IMR-90 (cell line): ENCODE measurements around the gene ARHGAP32. TPM values are rescaled to one million over a fixed set of nuclear protein-coding genes. Genes with fewer than 3 reads are reported as not detected.

Experiments used
- ATAC-seq: fragments of 200-7000 bp; cut with Tn5 transposase; 2 replicates; pipeline ENCODE4 v1.9.1; 2020; ENCODE audit warnings: low read depth, mild to moderate bottlenecking, moderate library complexity
- BruUV-seq: library from RNA; stranded (reverse); fragments of 400-500 nt; replicated peaks from 2 replicates; lab custom pipeline; 2021; lab: Mats Ljungman, UMichigan
- CTCF ChIA-PET: fragments of 300-600 bp; formaldehyde crosslinking; extraction: SDS; loops from one replicate; lab custom pipeline; 2021; ENCODE audit warnings: antibody characterized with exemption; lab: Yijun Ruan, JAX
- POLR2A ChIA-PET: fragments of 300-600 bp; sonication (Branson Sonifier 250); formaldehyde crosslinking; loops from one replicate; lab custom pipeline; 2022; ENCODE audit warnings: antibody characterized with exemption; ENCODE audit not compliant: unreplicated experiment; lab: Charles Lee
- DNase-seq: peaks from one replicate; pipeline ENCODE4 v3.0.0; 2013
- H2AFZ ChIP-seq: replicated peaks from 2 replicates; pipeline ENCODE3; 2013; ENCODE audit warnings: low read length, mild to moderate bottlenecking; ENCODE audit not compliant: poor library complexity
- H2AK5ac ChIP-seq: 2 replicates; pipeline ENCODE4 v1.6.1; 2013; ENCODE audit warnings: low read depth, low read length, inconsistent platforms
- H2AK9ac ChIP-seq: replicated peaks from 2 replicates; pipeline ENCODE3; 2013; ENCODE audit warnings: mild to moderate bottlenecking, low read depth, low read length, moderate library complexity; ENCODE audit not compliant: poor library complexity
- H2BK120ac ChIP-seq: 2 replicates; pipeline ENCODE4 v1.6.1; 2013; ENCODE audit warnings: low read depth, low read length, inconsistent platforms
- H2BK15ac ChIP-seq: 3 replicates; pipeline ENCODE4 v1.6.1; 2013; ENCODE audit warnings: low read depth, low read length, inconsistent platforms
- H2BK20ac ChIP-seq: 2 replicates; pipeline ENCODE4 v1.6.1; 2013; ENCODE audit warnings: low read depth, mild to moderate bottlenecking, inconsistent platforms, low read length, moderate library complexity
- H2BK5ac ChIP-seq: 2 replicates; pipeline ENCODE4 v1.6.1; 2013; ENCODE audit warnings: mild to moderate bottlenecking, low read depth, low read length, inconsistent platforms; ENCODE audit not compliant: poor library complexity, severe bottlenecking
- H3K14ac ChIP-seq: replicated peaks from 2 replicates; pipeline ENCODE4 v1.6.1; 2013; ENCODE audit warnings: low read depth, low read length, inconsistent platforms
- H3K18ac ChIP-seq: 2 replicates; pipeline ENCODE4 v1.6.1; 2013; ENCODE audit warnings: low read depth, low read length, control low read depth
- H3K23ac ChIP-seq: 2 replicates; pipeline ENCODE4 v1.6.1; 2013; ENCODE audit warnings: low read depth, low read length, inconsistent platforms
- H3K27ac ChIP-seq: 2 replicates; pipeline ENCODE4 v1.5.1; 2013; ENCODE audit warnings: mild to moderate bottlenecking, control low read depth, low read length; ENCODE audit not compliant: insufficient read depth
- H3K27me3 ChIP-seq: 2 replicates; pipeline ENCODE4 v1.6.1; 2013; ENCODE audit warnings: low read length; ENCODE audit not compliant: control insufficient read depth, insufficient read depth
- H3K36me3 ChIP-seq: 2 replicates; pipeline ENCODE4 v1.6.1; 2013; ENCODE audit warnings: low read length, mixed read lengths; ENCODE audit not compliant: control insufficient read depth, insufficient read depth
- H3K4ac ChIP-seq: 2 replicates; pipeline ENCODE4 v1.6.1; 2013; ENCODE audit warnings: low read depth, low read length, inconsistent platforms
- H3K4me1 ChIP-seq: 2 replicates; pipeline ENCODE4 v1.6.1; 2013; ENCODE audit warnings: low read length, mixed read lengths; ENCODE audit not compliant: control insufficient read depth, insufficient read depth
- H3K4me2 ChIP-seq: 2 replicates; pipeline ENCODE4 v1.6.1; 2013; ENCODE audit warnings: low read depth, mild to moderate bottlenecking, control low read depth, low read length, moderate library complexity
- H3K4me3 ChIP-seq: 2 replicates; pipeline ENCODE4 v1.5.1; 2013; ENCODE audit warnings: low read depth, mild to moderate bottlenecking, control low read depth, low read length, moderate library complexity; ENCODE audit not compliant: insufficient read depth
- H3K56ac ChIP-seq: 2 replicates; pipeline ENCODE4 v1.6.1; 2013; ENCODE audit warnings: low read length, inconsistent platforms; ENCODE audit not compliant: insufficient read depth; ENCODE audit errors: extremely low read depth
- H3K79me1 ChIP-seq, 2 experiments: 2 replicates each; pipeline ENCODE4 v1.6.1; 2013; ENCODE audit warnings: low read length in 2 of 2, inconsistent platforms in 1 of 2, low read depth in 1 of 2
- H3K9ac ChIP-seq: 2 replicates; pipeline ENCODE4 v1.6.1; 2013; ENCODE audit warnings: low read depth, low read length, control low read depth
- H3K9me1 ChIP-seq: 2 replicates; pipeline ENCODE4 v1.6.1; 2013; ENCODE audit warnings: low read length, inconsistent platforms; ENCODE audit not compliant: insufficient read depth
- H3K9me3 ChIP-seq: 2 replicates; pipeline ENCODE4 v1.6.1; 2013; ENCODE audit warnings: low read length; ENCODE audit not compliant: control insufficient read depth, insufficient read depth
- H4K20me1 ChIP-seq: 2 replicates; pipeline ENCODE4 v1.6.1; 2013; ENCODE audit warnings: low read length, inconsistent platforms; ENCODE audit not compliant: insufficient read depth
- H4K5ac ChIP-seq: 2 replicates; pipeline ENCODE4 v1.6.1; 2013; ENCODE audit warnings: mild to moderate bottlenecking, low read depth, low read length, control low read depth
- H4K8ac ChIP-seq, 2 experiments: 2 replicates each; pipeline ENCODE4 v1.6.1; 2013; ENCODE audit warnings: low read depth in 2 of 2, low read length in 2 of 2, control low read depth in 1 of 2, inconsistent platforms in 1 of 2
- H4K91ac ChIP-seq: 2 replicates; pipeline ENCODE4 v1.6.1; 2013; ENCODE audit warnings: low read depth, low read length, inconsistent platforms; ENCODE audit not compliant: insufficient read depth
- CEBPB ChIP-seq: IDR thresholded peaks from 2 replicates; pipeline ENCODE4 v1.6.1; 2012; ENCODE audit warnings: low read depth, low read length, improper control_type of control experiment
- RAD21 ChIP-seq: IDR thresholded peaks from 2 replicates; pipeline ENCODE4 v1.6.1; 2012; ENCODE audit warnings: low read length, improper control_type of control experiment
- WGBS, 2 experiments: methylation state at CpG; one replicate each; pipeline versions ENCODE4 v1.1.5 to v1.1.7; 2013; ENCODE audit warnings: missing lambda C conversion rate in 2 of 2; ENCODE audit not compliant: insufficient read length in 1 of 2; ENCODE audit errors: extremely low coverage in 2 of 2; 5-methylcytosine and 5-hydroxymethylcytosine counted together
- dilution Hi-C: fragments of 300-500 bp; cut with HindIII; formaldehyde crosslinking; loops from one replicate; pipeline ENCODE4 v1.14.3; 2018; ENCODE audit warnings: low sequenced_read_pairs; ENCODE audit not compliant: unreplicated experiment
- in situ Hi-C: fragments of 300-500 bp; cut with MboI; formaldehyde crosslinking; loops from 3 replicates; pipeline ENCODE4 v1.14.3; 2019; ENCODE audit warnings: low sequenced_read_pairs, inconsistent platforms, mixed read lengths
- intact Hi-C: fragments of 100-400 bp; cut with micrococcal nuclease; formaldehyde crosslinking; loops from 2 replicates; pipeline ENCODE4 v1.10.0; 2022
- polyA plus RNA-seq, 3 experiments: library from polyadenylated mRNA; depleted of rRNA; stranded (reverse); fragments of >200 nt; gene quantifications; 2 replicates each; pipeline ENCODE4 v1.2.3, GENCODE V29; 2012; ENCODE audit warnings: low replicate concordance in 1 of 3
- total RNA-seq: library from RNA; depleted of rRNA; stranded (reverse); fragments of >200 nt; gene quantifications from 2 replicates; pipeline ENCODE4 v1.2.3, GENCODE V29; 2012

ARHGAP32 gene
- total and polyA plus RNA-seq, 2 of the 4 experiments (the other 2 are of a cell fraction) = 4.1 to 8.4 TPM

GRCh38 chr11:129093283-129093682 lies 98.8 kb downstream of the ARHGAP32 start:
- Histone ChIP-seq H2AK5ac (no peak overlapping the region), H4K91ac (no peak overlapping the region), H3K23ac (no peak overlapping the region), H2AK9ac (no peak overlapping the region), H3K18ac (no peak overlapping the region), H3K56ac (no peak overlapping the region), H3K9me1 (peaks cover 3% of the 10 kb centered on the region; the same call in 1 of the 2 replicates), H3K4ac (no peak overlapping the region), H3K27me3 (no peaks in the 10 kb centered on the region), H3K9ac (no peak overlapping the region), H4K5ac (no peak overlapping the region), H3K27ac (no peak overlapping the region), H3K4me3 (no peak overlapping the region), H2BK5ac (no peak overlapping the region), H3K4me2 (no peak overlapping the region), H3K4me1 (no peaks in the 10 kb centered on the region), H3K14ac (no peak overlapping the region), H2AFZ (no peak overlapping the region), H2BK20ac (no peak overlapping the region), H3K79me1 (no peaks in the 10 kb centered on the region), H2BK120ac (no peak overlapping the region), H3K36me3 (no peaks in the 10 kb centered on the region), H4K8ac (no peak overlapping the region), H3K9me3 (no peaks in the 10 kb centered on the region), H2BK15ac (no peak overlapping the region), H4K20me1 (no peaks in the 10 kb centered on the region)
- DNase-seq (no peak), ATAC-seq (no peak)
- intact Hi-C loops = loop anchor here (10.0 kb wide), 1 partner anchor 108 kb away; no protein-coding TSS in a partner anchor
- in situ Hi-C loops = no loop called here
- no TSS peak for BruUV-seq
- ChIA-PET POLR2A (no interaction called here), CTCF (interaction anchor here (1.0 to 1.2 kb wide), 3 partner anchors 12 to 220 kb away, joined by 3 read pairs; no protein-coding TSS in a partner anchor)
- dilution Hi-C loops = no loop called here
- WGBS, 2 experiments = no CpG with 5 or more reads among the region's 2 CpGs
- TF ChIP-seq CEBPB (peak; percentile 76; the same call in 1 of the 2 replicates), RAD21 (no peak)
